Progenitor cell of endocrine pancreas (in vitro differentiated cells): Measurements from ENCODE around the gene ANKHD1. TPM values are rescaled to one million over a fixed set of nuclear protein-coding genes. Genes with fewer than 3 reads are reported as not detected.

Experiments
- DNase-seq: peaks from one replicate; pipeline ENCODE4 v3.0.0; 2021; ENCODE audit warnings: low spot score; ENCODE audit not compliant: unreplicated experiment
- H3K27ac Mint-ChIP-seq: 2 replicates; pipeline ENCODE4 v1.8.0; 2021; ENCODE audit warnings: mild to moderate bottlenecking, moderate library complexity, mixed read lengths
- H3K27me3 Mint-ChIP-seq: 2 replicates; pipeline ENCODE4 v1.8.0; 2021; ENCODE audit warnings: mixed read lengths
- H3K36me3 Mint-ChIP-seq: 2 replicates; pipeline ENCODE4 v1.8.0; 2022; ENCODE audit warnings: mixed read lengths; ENCODE audit not compliant: insufficient read depth
- H3K4me1 Mint-ChIP-seq: 2 replicates; pipeline ENCODE4 v1.8.0; 2021; ENCODE audit warnings: low read depth, mixed read lengths
- H3K4me3 Mint-ChIP-seq: 2 replicates; pipeline ENCODE4 v1.8.0; 2021; ENCODE audit warnings: low read depth, mild to moderate bottlenecking, moderate library complexity, mixed read lengths
- H3K9me3 Mint-ChIP-seq: 2 replicates; pipeline ENCODE4 v1.8.0; 2021; ENCODE audit warnings: low read depth, mixed read lengths
- CTCF ChIP-seq: fragments of 200-600 bp; sonication (generic); IDR thresholded peaks from one replicate; pipeline ENCODE4 v1.5.0; 2021; ENCODE audit warnings: antibody characterized with exemption, mild to moderate bottlenecking; ENCODE audit not compliant: unreplicated experiment
- total RNA-seq: library from RNA; stranded (reverse); gene quantifications from 2 replicates; pipeline ENCODE4 v1.2.1, GENCODE V29; 2021

ANKHD1 gene
- total RNA-seq, 1 donor from 2014 or later: 115 TPM

- Mint-ChIP-seq H3K4me3 (no peak within 1 kb of the TSS), H3K27me3 (peaks cover 6% of the 10 kb centered on the region), H3K36me3 (no peaks in the 10 kb centered on the region), H3K27ac (peak within 1 kb of the TSS; percentile 45), H3K4me1 (peaks cover 7% of the 10 kb centered on the region), H3K9me3 (no peaks in the 10 kb centered on the region)
- no peak for TF ChIP-seq CTCF
- no peak for DNase-seq
Observed at GRCh38 chr5:140360101-140360500, 41.5 kb upstream of the ANKHD1 start, which contains the start of gene SLC4A9. Gene SLC4A9, plus strand, starts transcription at chr5:140360194. Its CDS starts 43 bp downstream, at chr5:140360237.

GRCh38 chr5:140360681-140361479 lies 40.8 kb upstream of the ANKHD1 start:
- Mint-ChIP-seq H3K4me3 (no peak overlapping the region), H3K27ac (no peak overlapping the region), H3K27me3 (peaks cover 6% of the 10 kb centered on the region), H3K36me3 (no peaks in the 10 kb centered on the region), H3K4me1 (peaks cover 7% of the 10 kb centered on the region), H3K9me3 (no peaks in the 10 kb centered on the region)
- no peak for DNase-seq
- no peak for TF ChIP-seq CTCF

GRCh38 chr5:140361901-140362300 lies 39.7 kb upstream of the ANKHD1 start:
- no peak for TF ChIP-seq CTCF
- Mint-ChIP-seq H3K27ac (peak overlapping the region; percentile 33), H3K4me1 (peaks cover 7% of the 10 kb centered on the region), H3K27me3 (peaks cover 6% of the 10 kb centered on the region), H3K9me3 (no peaks in the 10 kb centered on the region), H3K36me3 (no peaks in the 10 kb centered on the region), H3K4me3 (no peak overlapping the region)
- no peak for DNase-seq

- no peak overlapping the region for H3K4me3 Mint-ChIP-seq
- peaks cover 7% of the 10 kb centered on the region for H3K4me1 Mint-ChIP-seq
- no peak for TF ChIP-seq CTCF
- H3K36me3 Mint-ChIP-seq: no peaks in the 10 kb centered on the region
- peaks cover 6% of the 10 kb centered on the region for H3K27me3 Mint-ChIP-seq
- no peaks in the 10 kb centered on the region for H3K9me3 Mint-ChIP-seq
- no peak for DNase-seq
- H3K27ac Mint-ChIP-seq: no peak overlapping the region
Observed at GRCh38 chr5:140362311-140362710, 39.3 kb upstream of the ANKHD1 start.

GRCh38 chr5:140362875-140363630 lies 38.6 kb upstream of the ANKHD1 start:
- Mint-ChIP-seq H3K27ac (peak overlapping the region; percentile 86), H3K4me3 (peak overlapping the region; percentile 73)

More at GRCh38 chr5:140362875-140363630, 38.6 kb upstream of the ANKHD1 start:
- peak; percentile 90 for DNase-seq
- H3K4me1 Mint-ChIP-seq: peaks cover 5% of the 10 kb centered on the region
- peaks cover 4% of the 10 kb centered on the region for H3K27me3 Mint-ChIP-seq
- H3K9me3 Mint-ChIP-seq: no peaks in the 10 kb centered on the region
- peak; percentile 97 for TF ChIP-seq CTCF
- H3K36me3 Mint-ChIP-seq: no peaks in the 10 kb centered on the region
